GM23338 (cell line): ENCODE results near the gene NEIL1.

Experiments
- EZH2 ChIP-seq: fragments of 200-600 bp; sonication (generic); IDR thresholded peaks from one replicate; pipeline ENCODE4 v1.8.0; 2017; ENCODE audit warnings: antibody characterized with exemption, mild to moderate bottlenecking, low read depth; ENCODE audit not compliant: unreplicated experiment
- EZH2phosphoT487 ChIP-seq: fragments of 200-600 bp; sonication (generic); IDR thresholded peaks from one replicate; pipeline ENCODE4 v1.8.1; 2018; ENCODE audit warnings: antibody characterized with exemption; ENCODE audit not compliant: unreplicated experiment
- JUNB ChIP-seq: IDR thresholded peaks from one replicate; pipeline ENCODE4 v1.6.1; 2016; ENCODE audit warnings: antibody characterized with exemption; ENCODE audit not compliant: unreplicated experiment
- POLR2AphosphoS5 ChIP-seq: IDR thresholded peaks from 2 replicates; pipeline ENCODE4 v1.6.1; 2016; ENCODE audit warnings: antibody characterized with exemption, low read depth
- STAT1 ChIP-seq: IDR thresholded peaks from one replicate; pipeline ENCODE4 v1.6.1; 2016; ENCODE audit warnings: antibody characterized with exemption; ENCODE audit not compliant: unreplicated experiment
- ZNF331 ChIP-seq: fragments of 250-450 bp; sonication (Bioruptor Pico); IDR thresholded peaks from 2 replicates; pipeline ENCODE4 v1.5.0; 2020; ENCODE audit warnings: low read depth, mild to moderate bottlenecking, moderate library complexity
- TF ChIP-seq, protein P1 (sequence below), 2 experiments: fragments of 200-600 bp in 1 of 2; sonication (generic) in 1 of 2; conservative IDR thresholded peaks; 2 replicates each; pipeline versions ENCODE4 v1.5.1 to v1.6.1; 2016 to 2017; ENCODE audit warnings: antibody characterized with exemption in 2 of 2, low read depth in 2 of 2, mild to moderate bottlenecking in 2 of 2, moderate library complexity in 1 of 2
- TF ChIP-seq, protein P2 (sequence below): IDR thresholded peaks from 2 replicates; pipeline ENCODE4 v1.6.1; 2016; ENCODE audit warnings: antibody characterized with exemption
- TF ChIP-seq, protein P3 (sequence below): IDR thresholded peaks from one replicate; pipeline ENCODE4 v1.6.1; 2018; ENCODE audit warnings: antibody characterized with exemption; ENCODE audit not compliant: unreplicated experiment

DNA sequence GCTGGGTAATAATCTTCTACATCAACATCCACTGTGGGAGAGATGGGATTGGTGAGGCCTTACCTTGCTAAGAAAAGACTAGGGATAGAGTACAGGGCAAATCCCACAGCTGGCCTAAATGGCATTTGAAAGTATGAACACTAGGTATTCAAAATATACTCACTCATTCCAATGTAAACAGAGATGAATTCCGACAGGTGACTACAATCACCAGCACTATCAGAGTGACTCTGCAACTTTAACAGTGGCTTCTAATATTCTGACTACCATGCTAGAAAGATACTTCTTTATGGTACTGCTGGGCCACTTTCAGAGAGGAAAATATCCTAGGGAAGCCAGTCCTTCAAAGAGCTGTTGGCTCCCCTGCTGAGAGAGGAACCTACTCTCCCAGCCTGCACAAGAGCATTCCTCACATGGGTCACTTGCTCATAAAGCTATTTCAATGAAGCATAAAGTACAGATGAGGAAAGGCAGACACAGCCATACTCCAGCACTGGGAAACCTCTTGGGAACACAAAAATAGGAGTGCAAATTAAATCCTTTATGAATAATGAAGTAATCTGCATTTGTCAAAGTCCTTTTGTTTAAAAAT lies 43.0 kb downstream of the NEIL1 start:
- TF ChIP-seq, protein P1, sequence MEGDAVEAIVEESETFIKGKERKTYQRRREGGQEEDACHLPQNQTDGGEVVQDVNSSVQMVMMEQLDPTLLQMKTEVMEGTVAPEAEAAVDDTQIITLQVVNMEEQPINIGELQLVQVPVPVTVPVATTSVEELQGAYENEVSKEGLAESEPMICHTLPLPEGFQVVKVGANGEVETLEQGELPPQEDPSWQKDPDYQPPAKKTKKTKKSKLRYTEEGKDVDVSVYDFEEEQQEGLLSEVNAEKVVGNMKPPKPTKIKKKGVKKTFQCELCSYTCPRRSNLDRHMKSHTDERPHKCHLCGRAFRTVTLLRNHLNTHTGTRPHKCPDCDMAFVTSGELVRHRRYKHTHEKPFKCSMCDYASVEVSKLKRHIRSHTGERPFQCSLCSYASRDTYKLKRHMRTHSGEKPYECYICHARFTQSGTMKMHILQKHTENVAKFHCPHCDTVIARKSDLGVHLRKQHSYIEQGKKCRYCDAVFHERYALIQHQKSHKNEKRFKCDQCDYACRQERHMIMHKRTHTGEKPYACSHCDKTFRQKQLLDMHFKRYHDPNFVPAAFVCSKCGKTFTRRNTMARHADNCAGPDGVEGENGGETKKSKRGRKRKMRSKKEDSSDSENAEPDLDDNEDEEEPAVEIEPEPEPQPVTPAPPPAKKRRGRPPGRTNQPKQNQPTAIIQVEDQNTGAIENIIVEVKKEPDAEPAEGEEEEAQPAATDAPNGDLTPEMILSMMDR (conservative IDR thresholded peaks at IDR 0.05; ENCODE audit: low read depth in 2 of 2): no peak
- no peak for TF ChIP-seq EZH2
- TF ChIP-seq POLR2AphosphoS5: no peak
- no peak for TF ChIP-seq JUNB
- no peak for TF ChIP-seq EZH2phosphoT487
- TF ChIP-seq, protein P2, sequence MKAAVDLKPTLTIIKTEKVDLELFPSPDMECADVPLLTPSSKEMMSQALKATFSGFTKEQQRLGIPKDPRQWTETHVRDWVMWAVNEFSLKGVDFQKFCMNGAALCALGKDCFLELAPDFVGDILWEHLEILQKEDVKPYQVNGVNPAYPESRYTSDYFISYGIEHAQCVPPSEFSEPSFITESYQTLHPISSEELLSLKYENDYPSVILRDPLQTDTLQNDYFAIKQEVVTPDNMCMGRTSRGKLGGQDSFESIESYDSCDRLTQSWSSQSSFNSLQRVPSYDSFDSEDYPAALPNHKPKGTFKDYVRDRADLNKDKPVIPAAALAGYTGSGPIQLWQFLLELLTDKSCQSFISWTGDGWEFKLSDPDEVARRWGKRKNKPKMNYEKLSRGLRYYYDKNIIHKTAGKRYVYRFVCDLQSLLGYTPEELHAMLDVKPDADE: no peak
- TF ChIP-seq, protein P3, sequence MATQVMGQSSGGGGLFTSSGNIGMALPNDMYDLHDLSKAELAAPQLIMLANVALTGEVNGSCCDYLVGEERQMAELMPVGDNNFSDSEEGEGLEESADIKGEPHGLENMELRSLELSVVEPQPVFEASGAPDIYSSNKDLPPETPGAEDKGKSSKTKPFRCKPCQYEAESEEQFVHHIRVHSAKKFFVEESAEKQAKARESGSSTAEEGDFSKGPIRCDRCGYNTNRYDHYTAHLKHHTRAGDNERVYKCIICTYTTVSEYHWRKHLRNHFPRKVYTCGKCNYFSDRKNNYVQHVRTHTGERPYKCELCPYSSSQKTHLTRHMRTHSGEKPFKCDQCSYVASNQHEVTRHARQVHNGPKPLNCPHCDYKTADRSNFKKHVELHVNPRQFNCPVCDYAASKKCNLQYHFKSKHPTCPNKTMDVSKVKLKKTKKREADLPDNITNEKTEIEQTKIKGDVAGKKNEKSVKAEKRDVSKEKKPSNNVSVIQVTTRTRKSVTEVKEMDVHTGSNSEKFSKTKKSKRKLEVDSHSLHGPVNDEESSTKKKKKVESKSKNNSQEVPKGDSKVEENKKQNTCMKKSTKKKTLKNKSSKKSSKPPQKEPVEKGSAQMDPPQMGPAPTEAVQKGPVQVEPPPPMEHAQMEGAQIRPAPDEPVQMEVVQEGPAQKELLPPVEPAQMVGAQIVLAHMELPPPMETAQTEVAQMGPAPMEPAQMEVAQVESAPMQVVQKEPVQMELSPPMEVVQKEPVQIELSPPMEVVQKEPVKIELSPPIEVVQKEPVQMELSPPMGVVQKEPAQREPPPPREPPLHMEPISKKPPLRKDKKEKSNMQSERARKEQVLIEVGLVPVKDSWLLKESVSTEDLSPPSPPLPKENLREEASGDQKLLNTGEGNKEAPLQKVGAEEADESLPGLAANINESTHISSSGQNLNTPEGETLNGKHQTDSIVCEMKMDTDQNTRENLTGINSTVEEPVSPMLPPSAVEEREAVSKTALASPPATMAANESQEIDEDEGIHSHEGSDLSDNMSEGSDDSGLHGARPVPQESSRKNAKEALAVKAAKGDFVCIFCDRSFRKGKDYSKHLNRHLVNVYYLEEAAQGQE: no peak
- no peak for TF ChIP-seq STAT1
- TF ChIP-seq ZNF331 (CRISPR knock-in tag): no peak
